ENCODE measurements around the gene PDE11A.

PDE11A gene

GRCh38 chr2:178114462-178114861 lies 41.9 kb upstream of the PDE11A start:
- TF ChIP-seq EZH2phosphoT487 (IDR thresholded peaks at IDR 0.05; ENCODE audit: low read depth) (no peak), CTCF (IDR thresholded peaks at IDR 0.05; ENCODE audit: low read depth, low read length) (no peak)
- no peak overlapping the region for H2AFZ ChIP-seq (ENCODE audit: low read depth, low read length)
- H3K9ac ChIP-seq (ENCODE audit: low read length): no peak overlapping the region
- no peak overlapping the region for H3K4me2 ChIP-seq (ENCODE audit: low read length)
- H3K79me2 ChIP-seq (ENCODE audit: low read length): peaks cover 13% of the 10 kb centered on the region
- no peak overlapping the region for H3K4me3 ChIP-seq (ENCODE audit: low read length)
- H3K9me3 ChIP-seq (ENCODE audit: insufficient read depth, low read length): no peaks in the 10 kb centered on the region
- H3K27me3 ChIP-seq (ENCODE audit: low read depth, low read length): no peaks in the 10 kb centered on the region
- H4K20me1 ChIP-seq (ENCODE audit: insufficient read depth, low read length): no peaks in the 10 kb centered on the region
- H3K36me3 ChIP-seq (replicated peaks; ENCODE audit: low read depth, low read length): no peaks in the 10 kb centered on the region
- H3K27ac ChIP-seq (ENCODE audit: low read length): no peak overlapping the region
- peaks cover 8% of the 10 kb centered on the region; the same call in 1 of the 2 replicates for H3K4me1 ChIP-seq (ENCODE audit: low read length)

- Histone ChIP-seq H3K9me3 (ENCODE audit: insufficient read depth, low read length) (no peaks in the 10 kb centered on the region), H3K27me3 (ENCODE audit: low read depth, low read length) (no peaks in the 10 kb centered on the region), H2AFZ (ENCODE audit: low read depth, low read length) (peak within 1 kb of the TSS; percentile 90), H3K27ac (ENCODE audit: low read length) (peak within 1 kb of the TSS; percentile 37; the same call in 1 of the 2 replicates), H3K9ac (ENCODE audit: low read length) (peak within 1 kb of the TSS; percentile 80), H3K4me2 (ENCODE audit: low read length) (peak within 1 kb of the TSS; percentile 85), H3K79me2 (ENCODE audit: low read length) (peaks cover 13% of the 10 kb centered on the region), H3K4me1 (ENCODE audit: low read length) (peaks cover 8% of the 10 kb centered on the region; the same call in 1 of the 2 replicates), H3K36me3 (replicated peaks; ENCODE audit: low read depth, low read length) (no peaks in the 10 kb centered on the region), H4K20me1 (ENCODE audit: insufficient read depth, low read length) (no peaks in the 10 kb centered on the region), H3K4me3 (ENCODE audit: low read length) (peak within 1 kb of the TSS; percentile 98)
- TF ChIP-seq EZH2phosphoT487 (IDR thresholded peaks at IDR 0.05; ENCODE audit: low read depth): no peak
- peak; percentile 86 for TF ChIP-seq CTCF (IDR thresholded peaks at IDR 0.05; ENCODE audit: low read depth, low read length)
These were observed 39.9 kb upstream of the PDE11A start, which contains the start of gene RBM45 for GRCh38 chr2:178112202-178113152. RBM45 (plus strand) TSS chr2:178112437; CDS start chr2:178112547, 110 bp downstream.

DNA sequence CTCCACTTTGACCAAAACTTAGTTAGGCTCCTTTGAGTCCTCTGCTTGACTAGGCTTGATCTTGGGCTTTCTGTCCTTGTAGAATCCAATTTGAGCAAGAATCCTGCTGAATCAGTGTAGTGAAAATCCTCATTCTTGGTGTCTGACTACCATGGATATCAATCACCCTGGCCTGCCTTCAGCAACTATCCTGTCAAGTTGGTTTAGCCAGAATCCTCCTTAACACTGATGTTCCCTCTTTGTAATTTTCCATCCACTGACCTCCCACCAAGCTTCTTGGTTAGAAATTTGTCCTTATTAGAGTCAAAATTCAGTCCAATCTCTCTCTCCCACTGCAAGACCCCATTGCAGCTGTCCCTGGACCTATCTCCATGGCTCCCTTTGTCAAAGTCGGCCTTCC lies 39.2 kb upstream of the PDE11A start:
- Histone ChIP-seq H3K9ac (ENCODE audit: low read length) (no peak overlapping the region), H3K27me3 (ENCODE audit: low read depth, low read length) (no peaks in the 10 kb centered on the region), H3K27ac (ENCODE audit: low read length) (no peak overlapping the region), H4K20me1 (ENCODE audit: insufficient read depth, low read length) (no peaks in the 10 kb centered on the region), H3K9me3 (ENCODE audit: insufficient read depth, low read length) (no peaks in the 10 kb centered on the region), H3K4me2 (ENCODE audit: low read length) (peak overlapping the region; percentile 31), H2AFZ (ENCODE audit: low read depth, low read length) (peak overlapping the region; percentile 90), H3K4me1 (ENCODE audit: low read length) (peaks cover 8% of the 10 kb centered on the region; the same call in 1 of the 2 replicates), H3K4me3 (ENCODE audit: low read length) (peak overlapping the region; percentile 98), H3K36me3 (replicated peaks; ENCODE audit: low read depth, low read length) (no peaks in the 10 kb centered on the region), H3K79me2 (ENCODE audit: low read length) (peaks cover 13% of the 10 kb centered on the region)
- no peak for TF ChIP-seq CTCF (IDR thresholded peaks at IDR 0.05; ENCODE audit: low read depth, low read length)
- TF ChIP-seq EZH2phosphoT487 (IDR thresholded peaks at IDR 0.05; ENCODE audit: low read depth): no peak

GRCh38 chr2:178110681-178111080 lies 38.1 kb upstream of the PDE11A start:
- no peaks in the 10 kb centered on the region for H3K36me3 ChIP-seq (replicated peaks; ENCODE audit: low read depth, low read length)
- H3K4me3 ChIP-seq (ENCODE audit: low read length): no peak overlapping the region
- no peaks in the 10 kb centered on the region for H3K27me3 ChIP-seq (ENCODE audit: low read depth, low read length)
- H3K4me1 ChIP-seq (ENCODE audit: low read length): peaks cover 8% of the 10 kb centered on the region; the same call in 1 of the 2 replicates
- H3K79me2 ChIP-seq (ENCODE audit: low read length): peaks cover 13% of the 10 kb centered on the region
- no peak for TF ChIP-seq CTCF (IDR thresholded peaks at IDR 0.05; ENCODE audit: low read depth, low read length)
- no peak for TF ChIP-seq EZH2phosphoT487 (IDR thresholded peaks at IDR 0.05; ENCODE audit: low read depth)
- no peaks in the 10 kb centered on the region for H3K9me3 ChIP-seq (ENCODE audit: insufficient read depth, low read length)
- H3K27ac ChIP-seq (ENCODE audit: low read length): no peak overlapping the region
- no peak overlapping the region for H3K4me2 ChIP-seq (ENCODE audit: low read length)
- no peak overlapping the region for H3K9ac ChIP-seq (ENCODE audit: low read length)
- H4K20me1 ChIP-seq (ENCODE audit: insufficient read depth, low read length): no peaks in the 10 kb centered on the region
- peak overlapping the region; percentile 12; the same call in 1 of the 2 replicates for H2AFZ ChIP-seq (ENCODE audit: low read depth, low read length)
